ENCODE data around the gene LTBP4.
"Not testable (repeated sequence)": the region's sequence is repeated elsewhere in the genome, so short reads cannot be mapped to it uniquely, and the experiment has no call there.

LTBP4 gene

DNA sequence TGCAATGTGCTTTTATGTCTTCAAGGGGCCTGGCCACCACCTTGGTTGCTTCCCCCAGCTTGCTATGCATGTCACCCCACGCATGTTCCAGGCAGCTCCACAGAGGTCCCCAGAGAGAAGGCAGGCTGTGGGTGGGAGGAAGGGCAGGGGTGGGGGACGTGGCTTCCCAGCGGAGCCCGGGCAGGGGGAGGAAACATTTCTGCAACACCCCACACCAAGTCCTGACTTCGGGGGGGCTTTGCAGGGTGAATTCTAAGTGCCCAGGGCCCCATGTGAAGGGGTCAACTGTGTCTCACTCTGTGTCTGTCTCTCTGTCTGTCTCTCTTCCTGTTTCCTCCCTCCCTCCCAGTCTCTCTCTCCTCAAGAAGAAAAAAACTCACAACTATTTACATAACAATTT lies 39.6 kb downstream of the LTBP4 start:
- H3K27ac ChIP-seq = peak overlapping the region; percentile 29; the same call in 1 of the 2 replicates
- TF ChIP-seq CTCF (conservative IDR thresholded peaks at IDR 0.05) = no peak

DNA sequence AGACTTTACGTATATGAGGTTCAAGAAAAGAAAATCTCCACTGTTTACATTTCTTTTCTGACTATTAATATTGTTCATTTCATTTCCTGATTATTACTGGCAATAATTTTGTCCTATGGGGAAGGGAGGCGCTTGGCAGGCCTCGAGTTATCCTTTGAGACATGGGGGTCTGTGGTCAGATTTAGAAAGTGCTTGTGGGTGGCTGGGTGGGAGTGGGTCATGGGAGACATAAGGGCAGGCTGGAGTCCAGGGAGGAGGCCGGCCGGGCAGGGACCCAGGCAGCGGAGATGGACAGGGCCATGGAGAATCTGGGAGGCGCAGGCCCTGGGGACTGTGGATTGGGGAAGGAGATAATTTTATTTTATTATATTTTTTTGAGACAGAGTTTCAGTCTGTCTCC lies 40.1 kb downstream of the LTBP4 start:
- peak overlapping the region; percentile 29; the same call in 1 of the 2 replicates for H3K27ac ChIP-seq
- no peak for TF ChIP-seq CTCF (conservative IDR thresholded peaks at IDR 0.05)

- TF ChIP-seq CTCF (conservative IDR thresholded peaks at IDR 0.05) = no peak
- no peak overlapping the region for H3K27ac ChIP-seq
Observed at GRCh38 chr19:40642051-40642706, 41.0 kb downstream of the LTBP4 start.

GRCh38 chr19:40642757-40643305 lies 41.7 kb downstream of the LTBP4 start:
- no peak for TF ChIP-seq CTCF (conservative IDR thresholded peaks at IDR 0.05)
- no peak overlapping the region for H3K27ac ChIP-seq

- peak overlapping the region; percentile 79 for H3K27ac ChIP-seq
- TF ChIP-seq CTCF (conservative IDR thresholded peaks at IDR 0.05) = no peak
Observed at GRCh38 chr19:40646743-40647254, 45.6 kb downstream of the LTBP4 start.

DNA sequence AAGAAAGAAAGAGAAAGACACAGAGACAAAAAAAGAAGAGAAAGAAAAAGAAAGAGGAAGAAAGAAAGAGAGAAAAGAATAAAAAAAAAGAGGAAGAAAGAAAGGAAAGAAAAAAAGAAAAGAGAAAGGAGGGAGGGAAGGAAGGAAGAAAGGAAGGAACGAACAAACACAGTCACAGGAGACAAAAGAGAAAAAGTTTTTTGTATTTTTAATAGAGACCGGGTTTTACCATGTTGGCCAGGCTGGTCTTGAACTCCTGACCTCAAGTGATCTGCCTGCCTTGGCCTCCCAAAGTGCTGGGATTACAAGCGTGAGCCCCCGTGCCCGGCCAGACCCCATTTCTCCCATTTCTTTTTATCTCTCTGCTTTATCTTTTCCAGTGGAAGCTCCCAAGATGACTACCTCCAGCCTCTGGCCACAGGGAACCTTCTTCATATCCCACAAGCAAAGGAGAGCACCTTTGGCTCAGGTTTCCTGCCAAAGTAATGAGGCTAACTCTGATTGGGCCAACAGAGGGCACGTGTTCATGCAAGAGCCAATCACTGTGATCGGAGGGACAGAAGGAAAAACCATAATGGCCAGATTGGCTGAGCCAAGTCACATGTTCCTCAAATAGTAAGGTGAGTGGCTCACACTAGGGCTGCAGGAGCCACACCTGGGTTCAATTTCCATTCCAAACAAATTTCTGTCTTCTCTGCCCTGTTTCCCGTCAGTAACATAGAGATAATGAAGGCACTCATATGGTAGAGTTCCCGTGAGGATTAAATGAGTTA lies 48.9 kb downstream of the LTBP4 start:
- H3K27ac ChIP-seq = not testable (repeated sequence)

GRCh38 chr19:40650749-40651305 lies 49.7 kb downstream of the LTBP4 start:
- H3K27ac ChIP-seq = peak overlapping the region; percentile 34
- no peak for TF ChIP-seq CTCF (conservative IDR thresholded peaks at IDR 0.05)

DNA sequence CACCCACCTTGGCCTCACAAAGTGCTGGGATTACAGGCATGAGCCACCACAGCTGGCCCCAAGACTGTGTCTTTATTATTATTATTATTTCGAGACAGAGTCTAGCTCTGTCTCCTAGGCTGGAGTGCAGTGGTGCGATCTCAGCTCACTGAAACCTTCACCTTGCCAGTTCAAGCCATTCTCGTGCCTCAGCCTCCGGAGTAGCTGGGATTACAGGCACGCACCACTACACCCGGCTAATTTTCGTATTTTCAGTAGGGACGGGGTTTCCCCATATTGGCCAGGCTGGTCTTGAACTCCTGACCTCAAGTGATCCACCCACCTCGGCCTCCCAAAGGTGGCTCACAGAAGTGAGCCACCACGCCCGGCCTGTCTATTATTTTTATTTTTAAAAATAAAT lies 51.1 kb downstream of the LTBP4 start:
- peak overlapping the region; percentile 34 for H3K27ac ChIP-seq

DNA sequence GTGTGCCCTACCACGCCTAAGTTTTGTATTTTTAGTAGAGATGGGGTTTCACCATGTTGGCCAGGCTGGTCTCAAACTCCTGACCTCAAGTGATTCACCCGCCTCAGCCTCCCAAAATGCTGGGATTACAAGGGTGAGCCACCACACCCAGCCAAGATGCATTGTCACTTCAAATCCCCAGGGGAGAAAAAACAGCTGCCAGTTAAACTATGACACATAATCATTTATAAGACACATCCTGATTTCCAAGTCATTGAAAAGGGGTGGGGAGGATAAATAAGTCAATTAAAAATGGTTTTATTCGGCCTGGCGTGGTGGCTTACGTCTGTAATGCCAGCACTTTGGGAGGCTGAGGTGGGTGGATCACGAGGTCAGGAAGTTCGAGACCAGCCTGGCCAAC lies 54.5 kb downstream of the LTBP4 start:
- H3K27ac ChIP-seq = not testable (repeated sequence)

Data from VCaP (cell line).